Activated T-helper 17 cell treated with anti-CD3 and anti-CD28 coated beads, Interleukin-2, amount 50 U/mL, for 72 hours (primary cell): Measurements from ENCODE around the gene ZNF428. TPM values are rescaled to one million over a fixed set of nuclear protein-coding genes. Genes with fewer than 3 reads are reported as not detected.

Experiments
- ATAC-seq: fragments of 150-1000 bp; cut with Tn5 transposase; replicated peaks from 2 replicates; pipeline ENCODE4 v1.10.0; 2021; ENCODE audit warnings: mild to moderate bottlenecking, moderate library complexity
- H3K27ac Mint-ChIP-seq: one replicate; pipeline ENCODE4 v1.8.0; 2022; ENCODE audit warnings: mixed read lengths
- H3K27me3 Mint-ChIP-seq: one replicate; pipeline ENCODE4 v1.8.0; 2022; ENCODE audit warnings: mixed read lengths
- H3K36me3 Mint-ChIP-seq: one replicate; pipeline ENCODE4 v1.8.0; 2022; ENCODE audit warnings: low read depth, mild to moderate bottlenecking, mixed read lengths
- H3K4me1 Mint-ChIP-seq: one replicate; pipeline ENCODE4 v1.8.0; 2022; ENCODE audit warnings: mixed read lengths
- H3K4me3 Mint-ChIP-seq: one replicate; pipeline ENCODE4 v1.8.0; 2022; ENCODE audit warnings: mild to moderate bottlenecking, mixed read lengths
- H3K9me3 Mint-ChIP-seq: one replicate; pipeline ENCODE4 v1.8.0; 2022; ENCODE audit warnings: mixed read lengths
- total RNA-seq, 2 donors: library from RNA; stranded (reverse); gene quantifications; one replicate each; pipeline ENCODE4 v1.2.3, GENCODE V29; 2022

ZNF428 gene
- total RNA-seq, 2 donors from 2014 or later = 12.9 to 27.6 TPM

- no peak for ATAC-seq
- Mint-ChIP-seq H3K36me3 (peaks cover 5% of the 10 kb centered on the region), H3K4me3 (peak overlapping the region; percentile 74), H3K4me1 (peaks cover 5% of the 10 kb centered on the region), H3K9me3 (no peaks in the 10 kb centered on the region), H3K27me3 (no peaks in the 10 kb centered on the region), H3K27ac (no peak overlapping the region)
These were observed 40.6 kb downstream of the ZNF428 start for GRCh38 chr19:43578787-43579186.

GRCh38 chr19:43575955-43576878, 43.2 kb downstream of the ZNF428 start:
- Mint-ChIP-seq H3K27me3 (no peaks in the 10 kb centered on the region), H3K36me3 (peaks cover 5% of the 10 kb centered on the region), H3K4me1 (peaks cover 6% of the 10 kb centered on the region), H3K9me3 (no peaks in the 10 kb centered on the region), H3K4me3 (peak overlapping the region; percentile 99), H3K27ac (peak overlapping the region; percentile 99)
- ATAC-seq = peak; percentile 1

GRCh38 chr19:43575156-43575950, 44.1 kb downstream of the ZNF428 start, which contains the start of the genes PINLYP and XRCC1:
PINLYP (plus strand) TSS chr19:43575801; CDS start chr19:43577192, 1,391 bp downstream.
XRCC1 (minus strand) TSS chr19:43575527; CDS start chr19:43575458, 69 bp downstream.
- H3K27me3 Mint-ChIP-seq = no peaks in the 10 kb centered on the region
- H3K4me3 Mint-ChIP-seq = peak within 1 kb of the TSS; percentile 99
- no peaks in the 10 kb centered on the region for H3K9me3 Mint-ChIP-seq
- peak; percentile 100 for ATAC-seq
- H3K4me1 Mint-ChIP-seq = peaks cover 11% of the 10 kb centered on the region
- H3K27ac Mint-ChIP-seq = peak within 1 kb of the TSS; percentile 99
- H3K36me3 Mint-ChIP-seq = peaks cover 5% of the 10 kb centered on the region

GRCh38 chr19:43574424-43575155, 44.8 kb downstream of the ZNF428 start:
- peak overlapping the region; percentile 99 for H3K4me3 Mint-ChIP-seq
- ATAC-seq = no peak
- no peaks in the 10 kb centered on the region for H3K27me3 Mint-ChIP-seq
- H3K27ac Mint-ChIP-seq = peak overlapping the region; percentile 99
- peaks cover 11% of the 10 kb centered on the region for H3K4me1 Mint-ChIP-seq
- H3K9me3 Mint-ChIP-seq = no peaks in the 10 kb centered on the region
- peaks cover 5% of the 10 kb centered on the region for H3K36me3 Mint-ChIP-seq

GRCh38 chr19:43572171-43572588, 47.2 kb downstream of the ZNF428 start:
- Mint-ChIP-seq H3K4me3 (no peak overlapping the region), H3K27ac (peak overlapping the region; percentile 27), H3K4me1 (peaks cover 5% of the 10 kb centered on the region), H3K9me3 (no peaks in the 10 kb centered on the region), H3K36me3 (peaks cover 5% of the 10 kb centered on the region), H3K27me3 (no peaks in the 10 kb centered on the region)
- no peak for ATAC-seq

GRCh38 chr19:43570174-43570791, 49.1 kb downstream of the ZNF428 start:
- no peaks in the 10 kb centered on the region for H3K9me3 Mint-ChIP-seq

GRCh38 chr19:43569657-43570056, 49.8 kb downstream of the ZNF428 start:
- no peak for ATAC-seq
- H3K27ac Mint-ChIP-seq = no peak overlapping the region
- H3K4me3 Mint-ChIP-seq = no peak overlapping the region
- no peaks in the 10 kb centered on the region for H3K36me3 Mint-ChIP-seq
- no peaks in the 10 kb centered on the region for H3K9me3 Mint-ChIP-seq
- H3K27me3 Mint-ChIP-seq = no peaks in the 10 kb centered on the region
- H3K4me1 Mint-ChIP-seq = peaks cover 5% of the 10 kb centered on the region

More at GRCh38 chr19:43570174-43570791, 49.1 kb downstream of the ZNF428 start:
- no peak overlapping the region for H3K27ac Mint-ChIP-seq
- no peaks in the 10 kb centered on the region for H3K27me3 Mint-ChIP-seq
- H3K36me3 Mint-ChIP-seq = peaks cover 3% of the 10 kb centered on the region
- peaks cover 5% of the 10 kb centered on the region for H3K4me1 Mint-ChIP-seq
- no peak overlapping the region for H3K4me3 Mint-ChIP-seq
- ATAC-seq = no peak

- no peak for ATAC-seq
- peaks cover 29% of the 10 kb centered on the region for H3K4me1 Mint-ChIP-seq
- no peaks in the 10 kb centered on the region for H3K9me3 Mint-ChIP-seq
- H3K27me3 Mint-ChIP-seq = no peaks in the 10 kb centered on the region
- no peak overlapping the region for H3K27ac Mint-ChIP-seq
- H3K36me3 Mint-ChIP-seq = peaks cover 37% of the 10 kb centered on the region
- no peak overlapping the region for H3K4me3 Mint-ChIP-seq
These were observed 54.6 kb downstream of the ZNF428 start for GRCh38 chr19:43564800-43565199.

GRCh38 chr19:43563816-43564457, 55.5 kb downstream of the ZNF428 start:
- H3K27me3 Mint-ChIP-seq = no peaks in the 10 kb centered on the region
- peaks cover 29% of the 10 kb centered on the region for H3K4me1 Mint-ChIP-seq
- peak overlapping the region; percentile 63 for H3K4me3 Mint-ChIP-seq
- H3K9me3 Mint-ChIP-seq = no peaks in the 10 kb centered on the region
- peak overlapping the region; percentile 87 for H3K27ac Mint-ChIP-seq
- peaks cover 43% of the 10 kb centered on the region for H3K36me3 Mint-ChIP-seq
- ATAC-seq = no peak

- Mint-ChIP-seq H3K36me3 (peaks cover 54% of the 10 kb centered on the region), H3K27ac (peak overlapping the region; percentile 87), H3K27me3 (no peaks in the 10 kb centered on the region), H3K9me3 (no peaks in the 10 kb centered on the region), H3K4me1 (peaks cover 29% of the 10 kb centered on the region), H3K4me3 (peak overlapping the region; percentile 63)
- ATAC-seq = peak; percentile 96
These were observed 56.7 kb downstream of the ZNF428 start for GRCh38 chr19:43562698-43563241.

- peak overlapping the region; percentile 63 for H3K4me3 Mint-ChIP-seq
- ATAC-seq = no peak
- H3K27ac Mint-ChIP-seq = peak overlapping the region; percentile 87
- H3K9me3 Mint-ChIP-seq = no peaks in the 10 kb centered on the region
- no peaks in the 10 kb centered on the region for H3K27me3 Mint-ChIP-seq
- peaks cover 59% of the 10 kb centered on the region for H3K36me3 Mint-ChIP-seq
- H3K4me1 Mint-ChIP-seq = peaks cover 29% of the 10 kb centered on the region
These were observed 57.2 kb downstream of the ZNF428 start for GRCh38 chr19:43562226-43562697.

GRCh38 chr19:43561139-43561970, 58.1 kb downstream of the ZNF428 start:
- peak overlapping the region; percentile 63 for H3K4me3 Mint-ChIP-seq
- peak overlapping the region; percentile 87 for H3K27ac Mint-ChIP-seq
- H3K4me1 Mint-ChIP-seq = peaks cover 29% of the 10 kb centered on the region
- no peaks in the 10 kb centered on the region for H3K9me3 Mint-ChIP-seq
- no peaks in the 10 kb centered on the region for H3K27me3 Mint-ChIP-seq
- peaks cover 61% of the 10 kb centered on the region for H3K36me3 Mint-ChIP-seq
- ATAC-seq = no peak
